Measurements from ENCODE around the gene LDHD. TPM values are rescaled to one million over a fixed set of nuclear protein-coding genes. Genes with fewer than 3 reads are reported as not detected.
"Not testable (repeated sequence)": the region's sequence is repeated elsewhere in the genome, so short reads cannot be mapped to it uniquely, and the experiment has no call there.

The LDHD gene
- total RNA-seq (2014; rRNA removed; shearing (Covaris generic)): 2.2 and 3.0 TPM in 2 replicates
- 5.1 and 7.3 TPM in 2 replicates for polyA plus RNA-seq (2015; cell fraction: cytosol; rRNA removed)
- 15.6 and 16.9 TPM in 2 replicates for polyA plus RNA-seq (2015; cell fraction: nucleus; rRNA removed)

- DNase-seq (ENCODE audit: low read depth, low spot score): peak; percentile 72
Measured at GRCh38 chr16:75116081-75116910, at the start of gene LDHD. LDHD (minus strand) TSS chr16:75116780; CDS start chr16:75116720, 60 bp downstream.

GRCh38 chr16:75160386-75160785 lies 43.8 kb upstream of the LDHD start:
- in situ Hi-C loops (cut with HindIII; ENCODE audit: low pct_unique_long_range_greater_than_20kb, low sequenced_read_pairs): no loop called here
- no peak for DNase-seq (ENCODE audit: low read depth, low spot score)

More at GRCh38 chr16:75116081-75116910, at the start of gene LDHD:
- in situ Hi-C loops (cut with HindIII; ENCODE audit: low pct_unique_long_range_greater_than_20kb, low sequenced_read_pairs): no loop called here

- DNase-seq (ENCODE audit: low read depth, low spot score): no peak
- in situ Hi-C loops (cut with HindIII; ENCODE audit: low pct_unique_long_range_greater_than_20kb, low sequenced_read_pairs): no loop called here
Measured at GRCh38 chr16:75152635-75153034, 36.1 kb upstream of the LDHD start.

GRCh38 chr16:75151798-75152197 lies 35.2 kb upstream of the LDHD start:
- in situ Hi-C loops (cut with HindIII; ENCODE audit: low pct_unique_long_range_greater_than_20kb, low sequenced_read_pairs): no loop called here

GRCh38 chr16:75148311-75149195 lies 32.0 kb upstream of the LDHD start, which contains the start of gene ZFP1:
ZFP1 (plus strand) TSS chr16:75148524; CDS start chr16:75152952, 4,428 bp downstream.
- peak; percentile 93 for DNase-seq (ENCODE audit: low read depth, low spot score)
- in situ Hi-C loops (cut with HindIII; ENCODE audit: low pct_unique_long_range_greater_than_20kb, low sequenced_read_pairs): no loop called here

More at GRCh38 chr16:75151798-75152197, 35.2 kb upstream of the LDHD start:
- no peak for DNase-seq (ENCODE audit: low read depth, low spot score)

- in situ Hi-C loops (cut with HindIII; ENCODE audit: low pct_unique_long_range_greater_than_20kb, low sequenced_read_pairs): no loop called here
- no peak for DNase-seq (ENCODE audit: low read depth, low spot score)
Measured at GRCh38 chr16:75147968-75148310, 31.4 kb upstream of the LDHD start.

- in situ Hi-C loops (cut with HindIII; ENCODE audit: low pct_unique_long_range_greater_than_20kb, low sequenced_read_pairs): no loop called here
- no peak for DNase-seq (ENCODE audit: low read depth, low spot score)
Measured at GRCh38 chr16:75143941-75144340, 27.4 kb upstream of the LDHD start.

- in situ Hi-C loops (cut with HindIII; ENCODE audit: low pct_unique_long_range_greater_than_20kb, low sequenced_read_pairs): no loop called here
- DNase-seq (ENCODE audit: low read depth, low spot score): no peak
Measured at GRCh38 chr16:75139498-75139897, 22.9 kb upstream of the LDHD start.

GRCh38 chr16:75138636-75139035 lies 22.1 kb upstream of the LDHD start:
- in situ Hi-C loops (cut with HindIII; ENCODE audit: low pct_unique_long_range_greater_than_20kb, low sequenced_read_pairs): no loop called here
- no peak for DNase-seq (ENCODE audit: low read depth, low spot score)

- no peak for DNase-seq (ENCODE audit: low read depth, low spot score)
- in situ Hi-C loops (cut with HindIII; ENCODE audit: low pct_unique_long_range_greater_than_20kb, low sequenced_read_pairs): no loop called here
Measured at GRCh38 chr16:75138233-75138632, 21.7 kb upstream of the LDHD start.

- no peak for DNase-seq (ENCODE audit: low read depth, low spot score)
- in situ Hi-C loops (cut with HindIII; ENCODE audit: low pct_unique_long_range_greater_than_20kb, low sequenced_read_pairs): no loop called here
Measured at GRCh38 chr16:75131081-75131480, 14.5 kb upstream of the LDHD start.

GRCh38 chr16:75130150-75130771 lies 13.7 kb upstream of the LDHD start:
- in situ Hi-C loops (cut with HindIII; ENCODE audit: low pct_unique_long_range_greater_than_20kb, low sequenced_read_pairs): no loop called here
- peak; percentile 22 for DNase-seq (ENCODE audit: low read depth, low spot score)

- DNase-seq (ENCODE audit: low read depth, low spot score); in situ Hi-C loops (cut with HindIII; ENCODE audit: low pct_unique_long_range_greater_than_20kb, low sequenced_read_pairs): not testable (repeated sequence)
Measured at GRCh38 chr16:75129421-75130149, 13.0 kb upstream of the LDHD start.

- DNase-seq (ENCODE audit: low read depth, low spot score): no peak
- in situ Hi-C loops (cut with HindIII; ENCODE audit: low pct_unique_long_range_greater_than_20kb, low sequenced_read_pairs): no loop called here
Measured at GRCh38 chr16:75127713-75128415, 11.3 kb upstream of the LDHD start.

- DNase-seq (ENCODE audit: low read depth, low spot score): no peak
- in situ Hi-C loops (cut with HindIII; ENCODE audit: low pct_unique_long_range_greater_than_20kb, low sequenced_read_pairs): no loop called here
Measured at GRCh38 chr16:75122609-75123008, 6.0 kb upstream of the LDHD start.

- no peak for DNase-seq (ENCODE audit: low read depth, low spot score)
- in situ Hi-C loops (cut with HindIII; ENCODE audit: low pct_unique_long_range_greater_than_20kb, low sequenced_read_pairs): no loop called here
Measured at GRCh38 chr16:75121949-75122568, 5.5 kb upstream of the LDHD start.
